NCI-H146 (cell line): ENCODE results near the gene PRKG1.
"Not testable (repeated sequence)": the region's sequence is repeated elsewhere in the genome, so short reads cannot be mapped to it uniquely, and the experiment has no call there.

Experiments
- DNase-seq: peaks from one replicate; lab custom pipeline; 2025; lab: John Stamatoyannopoulos, UW

The PRKG1 gene

GRCh38 chr10:51227897-51228713 lies 153.8 kb downstream of the PRKG1 start:
- DNase-seq, result no peak

- no peak for DNase-seq
Measured at GRCh38 chr10:51228714-51229100, 154.4 kb downstream of the PRKG1 start.

GRCh38 chr10:51230887-51231585 lies 156.7 kb downstream of the PRKG1 start:
- no peak for DNase-seq

GRCh38 chr10:51231754-51232153 lies 157.5 kb downstream of the PRKG1 start:
- DNase-seq, result no peak

GRCh38 chr10:51233337-51234100 lies 159.2 kb downstream of the PRKG1 start:
- DNase-seq, result no peak

- no peak for DNase-seq
Measured at GRCh38 chr10:51235865-51236264, 161.6 kb downstream of the PRKG1 start.

GRCh38 chr10:51239006-51239405 lies 164.7 kb downstream of the PRKG1 start:
- no peak for DNase-seq

- DNase-seq, result no peak
Measured at GRCh38 chr10:51241461-51241860, 167.2 kb downstream of the PRKG1 start.

- DNase-seq, result no peak
Measured at GRCh38 chr10:51242393-51242792, 168.1 kb downstream of the PRKG1 start.

GRCh38 chr10:51244309-51244708 lies 170.0 kb downstream of the PRKG1 start:
- DNase-seq, result no peak

GRCh38 chr10:51244748-51245490 lies 170.6 kb downstream of the PRKG1 start:
- no peak for DNase-seq

- no peak for DNase-seq
Measured at GRCh38 chr10:51246156-51246555, 171.9 kb downstream of the PRKG1 start.

GRCh38 chr10:51250278-51250920 lies 176.1 kb downstream of the PRKG1 start:
- DNase-seq, result no peak

GRCh38 chr10:51251110-51251509 lies 176.8 kb downstream of the PRKG1 start:
- no peak for DNase-seq

- DNase-seq, result no peak
Measured at GRCh38 chr10:51255381-51255780, 181.1 kb downstream of the PRKG1 start.

- no peak for DNase-seq
Measured at GRCh38 chr10:51257511-51258248, 183.4 kb downstream of the PRKG1 start.

GRCh38 chr10:51260376-51260775 lies 186.1 kb downstream of the PRKG1 start:
- no peak for DNase-seq

- no peak for DNase-seq
Measured at GRCh38 chr10:51266496-51266895, 192.2 kb downstream of the PRKG1 start.

GRCh38 chr10:51267980-51268570 lies 193.8 kb downstream of the PRKG1 start:
- DNase-seq, result not testable (repeated sequence)

- DNase-seq, result no peak
Measured at GRCh38 chr10:51269821-51270220, 195.5 kb downstream of the PRKG1 start.
